Parathyroid adenoma (tissue), 2 donors: ENCODE measurements around the gene TMEM147.

Experiments used
- H2AFZ ChIP-seq: fragments of 300-600 bp; sonication (generic); one replicate; pipeline ENCODE4 v1.7.0; 2017; ENCODE audit warnings: antibody characterized with exemption, mild to moderate bottlenecking
- H3K27ac ChIP-seq: fragments of 300-600 bp; sonication (generic); one replicate; pipeline ENCODE4 v1.7.0; 2017
- H3K27me3 ChIP-seq: fragments of 300-600 bp; sonication (generic); one replicate; pipeline ENCODE4 v1.7.0; 2017; ENCODE audit warnings: low read length; ENCODE audit not compliant: control insufficient read depth, insufficient read depth
- H3K36me3 ChIP-seq: fragments of 300-600 bp; sonication (generic); one replicate; pipeline ENCODE4 v1.7.0; 2017; ENCODE audit warnings: low read length; ENCODE audit not compliant: control insufficient read depth, insufficient read depth
- H3K4me1 ChIP-seq: fragments of 300-600 bp; sonication (generic); one replicate; pipeline ENCODE4 v1.7.0; 2017; ENCODE audit warnings: control low read depth
- H3K4me2 ChIP-seq: fragments of 300-600 bp; sonication (generic); one replicate; pipeline ENCODE4 v1.7.0; 2017; ENCODE audit warnings: low read length
- H3K4me3 ChIP-seq: fragments of 300-600 bp; sonication (generic); one replicate; pipeline ENCODE4 v1.7.0; 2017; ENCODE audit warnings: low read depth, low read length
- H3K79me2 ChIP-seq: fragments of 300-600 bp; sonication (generic); one replicate; pipeline ENCODE4 v1.7.0; 2017; ENCODE audit warnings: control low read depth
- H3K9ac ChIP-seq: fragments of 300-600 bp; sonication (generic); one replicate; pipeline ENCODE4 v1.7.0; 2017; ENCODE audit warnings: mild to moderate bottlenecking
- H3K9me3 ChIP-seq: fragments of 300-600 bp; sonication (generic); one replicate; pipeline ENCODE4 v1.7.0; 2017; ENCODE audit warnings: low read length; ENCODE audit not compliant: control insufficient read depth
- CTCF ChIP-seq: fragments of 300-600 bp; sonication (generic); IDR thresholded peaks from one replicate; pipeline ENCODE4 v1.7.0; 2017; ENCODE audit warnings: antibody characterized with exemption, mild to moderate bottlenecking
- donor health status: primary hyperparathyroidism.

TMEM147 gene

GRCh38 chr19:35595928-35596327, 50.5 kb downstream of the TMEM147 start:
- no peak overlapping the region for H3K9ac ChIP-seq
- no peak overlapping the region for H3K4me3 ChIP-seq
- H3K79me2 ChIP-seq, result no peaks in the 10 kb centered on the region
- H3K27ac ChIP-seq, result no peak overlapping the region
- no peak for TF ChIP-seq CTCF
- H2AFZ ChIP-seq, result no peak overlapping the region
- H3K4me2 ChIP-seq, result no peak overlapping the region
- no peaks in the 10 kb centered on the region for H3K4me1 ChIP-seq
- no peaks in the 10 kb centered on the region for H3K9me3 ChIP-seq
- no peaks in the 10 kb centered on the region for H3K27me3 ChIP-seq
- no peaks in the 10 kb centered on the region for H3K36me3 ChIP-seq

GRCh38 chr19:35596366-35596999, 51.1 kb downstream of the TMEM147 start:
- Histone ChIP-seq H3K4me1 (no peaks in the 10 kb centered on the region), H3K36me3 (no peaks in the 10 kb centered on the region), H3K27ac (no peak overlapping the region), H3K9ac (no peak overlapping the region), H3K4me2 (no peak overlapping the region), H2AFZ (no peak overlapping the region), H3K27me3 (no peaks in the 10 kb centered on the region), H3K4me3 (no peak overlapping the region), H3K79me2 (no peaks in the 10 kb centered on the region), H3K9me3 (no peaks in the 10 kb centered on the region)
- no peak for TF ChIP-seq CTCF
